ENCODE measurements around the gene GHDC.

- no peak for TF ChIP-seq CTCF (IDR thresholded peaks at IDR 0.05 in 8 of 11, conservative IDR thresholded peaks at IDR 0.05 in 3 of 11)
- no peak for TF ChIP-seq POLR2AphosphoS5 (IDR thresholded peaks at IDR 0.05)
Observed at GRCh38 chr17:42153919-42154742, 40.2 kb downstream of the GHDC start.
